GM19328 (cell line): Measurements from ENCODE around the gene NFAT5.

ENCODE experiments used
- ATAC-seq: cut with Tn5 transposase; IDR thresholded peaks from one replicate; pipeline ENCODE4 v1.9.1; 2021; ENCODE audit warnings: mild to moderate bottlenecking, moderate library complexity; ENCODE audit not compliant: unreplicated experiment

NFAT5 gene

DNA sequence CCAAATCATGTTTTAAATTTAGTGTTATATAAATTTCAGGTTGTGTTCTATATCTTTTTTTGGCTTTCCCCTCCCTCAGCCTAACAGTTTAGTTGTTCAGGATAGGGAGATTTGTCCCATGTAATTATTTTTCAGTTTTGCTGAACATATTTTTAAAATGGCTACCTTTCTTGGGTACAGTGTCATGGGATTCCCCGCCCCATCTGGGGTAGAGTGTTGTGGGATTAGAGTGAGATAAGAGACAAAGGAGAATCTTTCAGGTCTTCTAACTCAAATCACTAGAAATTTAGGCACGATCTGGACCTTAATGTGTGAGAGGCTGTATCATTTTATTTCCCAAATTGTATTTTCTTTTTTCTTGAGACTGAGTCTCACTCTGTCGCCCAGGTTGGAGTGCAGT, 24.8 kb downstream of the NFAT5 start:
- no peak for ATAC-seq

DNA sequence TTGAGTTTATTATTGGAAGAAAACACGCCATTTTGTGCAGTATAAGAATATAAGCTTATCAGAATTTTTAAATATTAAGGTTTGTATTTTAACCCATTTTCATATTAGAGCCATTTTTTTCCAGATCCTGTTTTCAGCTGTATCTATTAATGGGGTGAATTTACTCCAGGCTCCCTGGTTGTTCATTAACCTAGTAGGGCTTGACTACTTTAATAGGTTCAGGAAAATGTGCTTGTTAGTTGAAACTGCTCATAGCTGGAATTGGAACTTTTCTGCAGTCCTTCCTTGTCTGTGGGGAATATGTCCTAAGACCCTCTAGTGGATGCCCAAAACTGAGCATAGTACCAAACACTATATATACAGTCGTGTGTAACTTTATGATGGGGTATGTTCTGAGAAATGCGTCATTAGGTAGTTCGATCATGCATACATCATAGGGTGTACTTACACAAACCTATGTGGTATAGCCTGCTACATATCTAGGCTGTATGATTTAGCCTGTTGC, 28.0 kb downstream of the NFAT5 start:
- ATAC-seq, result no peak

DNA sequence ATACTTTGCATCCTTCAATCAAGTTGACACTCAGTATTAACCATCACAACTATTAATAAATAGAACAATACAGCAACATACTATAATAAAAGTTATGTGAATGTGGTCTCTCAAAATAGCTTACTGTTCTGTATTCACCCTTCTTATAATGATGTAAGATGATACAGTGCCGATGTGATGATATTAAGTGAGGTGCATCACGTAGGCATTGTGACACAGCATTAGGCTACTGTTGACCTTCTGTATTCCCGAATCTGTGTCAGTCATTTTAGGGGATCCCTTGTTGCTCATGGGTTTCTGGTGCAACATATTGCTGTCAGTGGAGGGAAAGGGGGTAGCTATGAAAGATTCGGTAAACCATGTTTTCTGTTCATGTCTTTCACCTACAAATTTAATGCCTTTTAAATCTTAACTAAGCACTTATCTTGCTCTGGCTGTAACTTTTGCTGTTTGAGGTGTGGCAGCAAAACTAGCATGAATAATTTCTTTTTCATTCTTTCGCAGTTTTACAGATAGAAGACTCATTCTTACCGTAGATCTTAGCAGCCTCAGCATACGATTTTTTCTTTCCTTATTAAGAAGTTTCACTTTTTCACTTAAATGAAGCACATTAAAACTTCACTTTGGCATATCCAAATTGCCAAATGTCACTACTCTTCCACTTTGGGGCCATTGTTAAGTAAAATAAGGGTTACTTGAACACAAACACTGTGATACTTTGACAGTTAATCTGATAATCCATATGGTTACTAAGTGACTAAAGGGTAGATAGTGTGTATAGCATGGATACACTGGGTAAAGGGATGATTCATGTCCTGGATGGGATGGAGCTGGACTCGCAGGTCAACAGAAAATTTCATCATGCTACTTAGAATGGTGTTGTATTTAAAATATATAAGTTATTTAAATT, 29.6 kb downstream of the NFAT5 start:
- ATAC-seq, result no peak

DNA sequence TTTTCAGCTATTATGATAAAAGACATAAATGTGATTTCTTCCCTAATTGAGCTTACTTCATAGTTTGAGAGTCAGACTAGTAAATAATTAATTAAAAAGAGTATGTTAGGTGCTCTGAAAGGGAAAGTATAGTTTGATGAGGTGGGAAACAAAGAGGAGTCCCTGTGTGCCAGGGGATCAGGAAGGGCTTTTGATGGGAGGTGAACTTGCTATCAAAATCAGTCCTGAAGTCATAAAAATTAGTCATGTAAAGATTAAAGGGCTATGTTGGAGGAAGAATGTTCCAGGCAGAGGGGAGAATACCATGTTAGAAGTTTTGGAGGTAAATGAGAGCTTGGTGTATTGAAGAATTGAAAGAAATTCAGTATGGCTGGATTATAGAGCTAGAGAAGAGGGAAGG, 31.0 kb downstream of the NFAT5 start:
- no peak for ATAC-seq

DNA sequence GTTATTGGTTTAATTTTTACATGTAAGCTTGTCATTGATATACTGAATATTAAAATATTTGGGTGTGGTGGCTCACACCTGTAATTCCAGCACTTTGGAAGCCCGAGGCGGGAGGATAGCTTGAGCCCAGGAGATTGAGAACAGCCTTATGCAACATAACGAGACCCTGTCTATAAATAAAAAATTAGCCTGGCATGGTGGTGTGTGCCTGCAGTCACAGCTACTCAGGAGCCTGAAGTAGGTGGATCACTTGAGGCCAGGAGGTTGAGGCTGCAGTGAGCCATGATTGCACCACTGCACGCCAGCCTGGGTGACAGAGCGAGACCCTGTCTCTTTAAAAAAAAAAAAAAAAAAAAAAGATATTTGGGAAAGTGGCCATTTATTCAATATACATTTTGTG, 32.3 kb downstream of the NFAT5 start:
- ATAC-seq, result no peak

DNA sequence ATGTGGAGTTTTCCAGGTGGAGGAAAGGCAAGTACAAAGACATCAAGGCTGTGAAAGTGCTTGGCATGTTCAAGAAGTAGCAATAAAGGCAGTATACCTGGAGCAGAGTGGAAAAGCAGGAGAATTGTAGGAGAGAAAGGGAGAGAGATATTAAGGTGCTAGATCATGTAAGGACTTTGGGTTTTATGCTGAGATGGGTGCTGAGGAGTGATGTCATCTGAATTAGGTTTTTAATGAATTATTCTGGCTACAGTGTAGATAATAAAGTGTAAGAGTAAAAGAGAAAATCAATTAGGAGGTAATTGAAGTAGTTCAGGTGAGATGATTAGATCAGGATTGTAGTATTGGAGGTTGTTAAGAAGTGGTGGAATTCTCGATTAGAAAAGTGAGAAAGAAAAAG, 34.0 kb downstream of the NFAT5 start:
- no peak for ATAC-seq

DNA sequence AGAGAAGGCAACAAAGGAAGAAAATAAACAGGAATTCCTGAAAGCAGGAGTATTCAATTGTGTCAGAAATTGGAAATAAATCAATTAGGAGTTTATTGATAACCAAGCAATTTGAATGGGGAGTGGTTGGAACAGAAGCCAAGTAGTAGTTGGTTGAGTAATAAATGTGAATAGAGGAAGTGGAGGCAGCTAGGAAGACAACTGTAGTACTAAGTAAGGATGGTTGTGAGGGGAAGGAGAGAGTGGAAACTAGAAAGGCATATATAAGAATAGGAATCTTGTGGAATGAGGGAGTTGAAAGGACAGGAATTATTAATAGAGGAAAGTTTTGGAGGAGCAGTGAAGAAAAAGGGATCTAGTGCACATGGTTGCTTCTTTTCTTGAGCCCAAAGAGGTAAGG, 34.4 kb downstream of the NFAT5 start:
- ATAC-seq, result no peak

DNA sequence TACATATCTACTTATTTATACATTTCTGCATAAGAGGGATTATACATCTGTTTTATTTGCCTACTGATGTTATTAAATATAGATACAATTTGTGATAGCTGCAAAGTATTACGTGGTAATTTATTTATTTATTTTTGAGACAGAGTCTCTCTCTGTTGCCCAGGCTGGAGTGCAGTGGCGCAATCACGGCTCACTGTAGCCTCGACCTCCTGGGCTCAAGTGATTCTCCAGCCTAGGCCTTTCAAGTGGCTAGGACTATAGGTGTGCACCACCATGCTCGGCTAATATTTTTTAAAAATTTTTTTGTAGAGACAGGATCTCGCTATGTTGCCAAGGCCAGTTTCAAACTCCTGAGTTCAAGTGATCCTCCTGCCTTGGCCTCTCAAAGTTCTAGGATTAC, 35.5 kb downstream of the NFAT5 start:
- ATAC-seq, result no peak

DNA sequence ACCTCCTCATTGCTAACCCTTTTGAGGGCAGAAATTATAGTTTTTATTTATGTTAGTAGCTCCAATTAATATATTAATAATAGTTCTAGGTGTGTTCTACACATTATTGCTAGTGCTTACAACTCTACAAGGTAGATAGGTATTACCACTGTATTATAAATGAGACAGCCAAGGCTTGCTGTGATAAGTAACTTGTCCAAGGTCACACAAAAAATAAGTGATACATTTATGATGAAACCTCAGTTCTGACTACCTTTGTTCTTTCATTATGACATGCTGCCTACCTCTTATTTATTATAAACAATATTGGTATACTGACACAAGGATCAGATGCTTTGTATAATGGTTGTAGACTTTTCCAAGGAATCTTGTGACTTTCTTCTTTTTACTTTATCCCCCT, 41.2 kb downstream of the NFAT5 start:
- ATAC-seq, result no peak

DNA sequence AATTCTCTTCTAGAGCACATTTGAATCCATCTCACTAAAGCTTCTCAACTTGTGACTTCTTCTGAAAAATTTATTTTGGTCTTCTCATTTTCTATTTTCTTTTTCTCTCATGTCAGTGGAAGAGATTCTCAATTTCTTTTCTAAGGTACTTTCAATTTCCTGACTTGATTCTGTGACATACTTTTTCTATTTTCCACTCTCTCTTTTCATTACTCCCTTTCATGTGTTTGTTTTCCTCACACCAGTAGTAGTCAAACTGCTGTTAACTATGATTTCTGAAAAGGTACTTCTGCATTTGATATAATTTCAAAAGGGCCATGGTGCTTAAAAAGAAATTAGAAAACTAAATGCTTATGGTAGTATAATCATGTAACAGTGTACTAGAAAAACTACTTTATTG, 41.9 kb downstream of the NFAT5 start:
- ATAC-seq, result no peak

DNA sequence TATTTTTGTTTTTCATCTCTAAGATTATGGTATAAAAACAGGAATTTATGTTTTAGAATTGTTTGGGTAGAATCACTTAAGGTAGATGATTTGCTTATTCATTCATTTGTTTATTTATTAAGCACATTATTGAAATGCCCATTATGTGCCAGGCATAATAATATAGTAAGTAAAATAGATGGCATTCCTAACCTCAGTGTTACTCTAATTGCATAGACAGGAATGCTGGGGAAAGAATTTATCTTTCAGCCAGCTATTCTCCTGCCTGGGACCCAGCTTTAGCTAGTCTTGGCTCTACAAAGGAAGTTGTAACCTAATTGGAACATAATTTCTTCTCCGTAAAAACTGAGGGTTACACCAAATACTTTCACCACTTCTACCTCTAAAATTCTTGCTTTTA, 44.6 kb downstream of the NFAT5 start:
- ATAC-seq, result no peak

DNA sequence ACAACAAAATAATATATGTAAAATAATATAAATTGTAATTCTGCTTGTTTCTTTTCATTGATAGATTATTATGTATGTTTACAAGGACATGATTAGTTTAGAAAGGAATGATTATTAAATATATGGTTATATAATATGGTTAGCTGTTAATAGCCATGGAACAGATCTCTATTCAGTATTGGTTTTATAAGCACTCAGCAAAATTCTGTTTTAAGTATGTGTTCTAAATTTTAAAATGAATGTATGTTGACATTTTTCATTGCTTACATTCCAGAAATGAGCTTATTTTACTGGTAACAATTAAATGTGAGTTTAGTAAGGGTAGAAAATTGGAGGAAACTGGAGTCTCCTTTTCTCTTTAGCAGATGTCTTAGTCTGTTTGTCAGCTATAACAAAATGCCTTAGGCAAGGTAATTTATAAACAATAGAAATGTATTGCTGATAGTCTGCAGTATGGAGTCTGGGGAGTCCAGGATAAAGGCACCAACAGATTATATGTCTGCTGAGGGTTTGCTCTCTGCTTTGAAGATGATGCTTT, 45.4 kb downstream of the NFAT5 start:
- no peak for ATAC-seq

DNA sequence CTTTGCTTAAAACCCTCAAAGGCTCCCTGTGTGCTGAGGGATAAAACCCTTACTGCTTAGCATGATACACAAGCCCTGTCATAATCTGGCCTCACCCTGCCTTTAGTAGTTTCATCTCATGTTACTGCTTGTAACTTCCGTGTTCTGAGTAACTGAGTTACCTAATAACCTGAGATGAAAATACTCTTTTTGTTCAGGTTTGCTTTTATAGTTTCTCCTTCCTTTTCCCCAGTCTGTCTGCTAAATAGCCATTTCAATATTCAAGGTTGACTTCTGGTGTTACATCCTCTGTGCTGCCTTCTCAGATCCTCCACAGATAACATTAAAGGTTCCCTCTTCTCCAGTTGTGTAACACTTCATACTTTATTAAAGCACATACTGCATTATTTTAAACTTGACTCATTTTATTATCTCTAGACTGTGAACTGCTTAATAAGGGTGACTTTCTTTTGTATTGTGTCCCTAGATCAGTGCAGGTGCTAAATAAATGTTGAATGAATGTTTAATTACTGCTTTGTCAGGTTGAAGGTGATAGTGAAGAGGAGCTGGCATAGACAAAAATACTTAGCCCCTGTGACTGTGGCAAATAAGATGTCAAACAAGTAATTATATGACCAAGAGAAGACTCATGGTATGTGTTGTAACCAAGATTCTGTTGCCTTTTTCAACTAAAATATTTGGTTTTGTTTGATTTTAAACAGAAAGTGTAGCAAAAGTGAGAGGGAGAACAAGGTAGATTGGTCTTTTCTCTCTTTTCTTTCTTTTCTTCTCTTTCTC, 47.8 kb downstream of the NFAT5 start:
- ATAC-seq, result no peak

DNA sequence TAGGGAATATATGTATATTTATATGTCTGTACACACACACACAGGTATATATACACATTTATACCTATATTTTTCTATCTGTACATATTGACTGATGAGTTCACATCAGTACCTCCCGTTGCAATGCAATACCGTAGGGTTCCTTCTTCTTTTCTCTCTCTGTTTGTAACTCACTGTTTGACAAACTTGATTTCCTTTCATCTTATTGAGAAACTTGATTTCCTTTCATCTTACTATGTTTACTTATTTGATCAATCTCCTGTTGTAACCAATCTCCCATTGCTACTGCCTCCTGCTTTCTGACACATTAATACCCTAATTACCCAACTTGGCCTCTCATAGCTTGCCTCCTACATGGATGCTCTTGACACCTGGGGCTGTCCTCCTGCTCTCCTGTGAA, 49.8 kb downstream of the NFAT5 start:
- ATAC-seq, result no peak

DNA sequence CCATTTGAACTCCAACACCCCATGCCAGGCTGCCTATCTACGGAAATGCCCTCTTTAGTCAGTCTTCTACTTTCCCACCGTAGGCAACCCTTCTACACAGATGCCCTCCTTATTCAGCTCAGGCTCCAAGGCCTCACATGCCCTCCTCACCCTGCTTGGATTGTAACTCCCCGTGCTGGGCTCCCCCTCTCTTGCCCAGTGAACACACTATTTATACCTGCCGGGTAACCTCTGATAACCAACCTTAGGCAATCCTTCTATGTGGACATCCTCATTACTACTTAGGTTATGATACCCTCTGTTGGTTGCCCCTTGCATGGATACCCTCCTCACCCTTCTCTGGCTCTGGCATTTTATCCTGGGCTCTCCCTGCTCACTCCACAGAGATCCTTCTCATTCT, 50.3 kb downstream of the NFAT5 start:
- ATAC-seq, result no peak

DNA sequence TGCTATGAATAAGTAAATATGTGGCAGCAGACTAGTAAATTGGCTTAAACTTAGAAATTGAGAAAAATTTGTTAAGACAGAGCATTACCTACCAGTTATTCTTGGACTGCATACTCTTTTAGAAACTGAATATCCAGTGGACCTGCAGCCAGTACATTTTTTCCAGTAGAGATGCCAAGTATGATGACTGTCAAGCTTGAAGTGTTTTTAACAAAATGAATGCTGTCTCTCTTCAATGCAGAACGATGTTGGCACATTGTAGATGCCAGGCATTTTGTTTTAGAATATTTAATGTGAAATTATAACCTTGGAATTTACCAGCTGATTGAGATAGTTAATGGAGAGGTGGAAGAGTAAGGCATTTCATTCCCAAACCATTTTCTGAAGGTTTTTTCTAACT, 52.5 kb downstream of the NFAT5 start:
- ATAC-seq, result no peak

DNA sequence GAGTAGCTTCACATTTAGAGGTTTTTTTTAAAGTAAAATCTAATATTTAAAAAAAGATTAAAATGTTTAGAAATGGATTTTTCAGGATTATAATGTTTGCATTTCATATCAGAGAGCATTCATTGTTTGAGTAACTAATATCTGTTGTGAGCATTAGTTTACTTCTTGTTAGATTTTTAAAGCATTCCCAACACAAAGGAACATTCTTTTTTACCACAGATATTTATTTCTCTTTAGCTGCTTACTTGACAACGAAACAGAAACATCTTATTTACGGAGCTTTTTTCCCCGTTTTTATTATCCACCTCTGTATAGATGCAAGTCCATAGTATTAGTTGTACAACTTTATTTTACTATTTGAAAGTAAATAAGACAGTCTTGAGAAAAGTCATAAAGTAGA, 53.0 kb downstream of the NFAT5 start:
- ATAC-seq, result no peak

DNA sequence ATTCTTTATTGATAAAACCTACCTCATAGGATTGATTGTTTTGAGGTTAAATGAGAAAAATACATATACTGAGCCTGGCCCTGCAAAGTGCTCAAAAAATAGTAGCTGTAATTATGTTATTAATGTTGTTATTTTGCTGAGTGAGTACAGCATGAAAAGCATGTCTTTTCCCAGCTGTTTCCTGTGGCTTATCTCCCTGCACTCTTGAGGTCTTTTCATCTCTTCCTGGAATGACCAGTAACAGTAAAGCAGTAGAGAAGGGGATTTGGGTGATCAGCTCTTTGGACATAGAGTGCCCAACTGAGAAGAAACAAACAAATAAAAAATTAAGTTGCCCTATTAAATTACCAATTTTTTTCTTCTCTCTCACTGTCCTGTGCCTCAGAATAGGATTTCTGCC, 53.7 kb downstream of the NFAT5 start:
- ATAC-seq, result no peak

DNA sequence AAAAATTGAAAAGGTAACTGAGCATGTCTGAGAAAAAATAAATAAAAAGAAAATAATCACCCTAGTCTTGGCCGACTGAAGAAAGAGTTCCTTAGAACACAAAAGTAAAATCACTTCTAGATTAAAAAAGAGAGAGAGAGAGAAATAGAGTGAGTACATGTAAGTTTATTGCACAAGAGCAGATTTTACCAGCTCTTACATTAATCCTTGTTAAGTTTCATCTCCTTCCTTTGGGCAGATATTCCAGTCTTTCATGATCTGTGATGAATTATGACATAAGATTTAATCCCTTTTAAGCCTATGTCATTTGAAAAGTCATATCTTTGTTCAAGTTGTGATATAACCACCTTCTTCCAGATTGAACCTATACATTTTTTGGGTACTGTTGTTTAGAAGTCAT, 54.8 kb downstream of the NFAT5 start:
- ATAC-seq, result no peak

DNA sequence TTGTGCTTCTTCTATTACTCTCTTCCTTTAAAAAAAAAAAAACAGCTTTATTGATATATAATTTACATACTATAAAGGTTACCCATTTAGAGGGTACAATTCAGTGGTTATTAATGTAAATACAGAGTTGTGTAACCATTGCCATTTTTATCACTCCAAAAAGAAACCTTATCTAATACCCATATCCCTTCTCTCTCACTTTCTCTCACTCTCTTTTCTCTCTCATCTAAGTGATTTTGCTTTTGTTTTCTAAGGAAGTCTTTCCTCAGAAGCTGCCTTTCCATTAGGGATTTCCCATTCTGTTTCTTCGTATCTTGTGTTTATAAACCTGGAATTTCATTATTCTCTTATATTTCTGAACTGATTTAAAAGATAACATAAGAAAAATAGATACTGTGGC, 55.5 kb downstream of the NFAT5 start:
- no peak for ATAC-seq

DNA sequence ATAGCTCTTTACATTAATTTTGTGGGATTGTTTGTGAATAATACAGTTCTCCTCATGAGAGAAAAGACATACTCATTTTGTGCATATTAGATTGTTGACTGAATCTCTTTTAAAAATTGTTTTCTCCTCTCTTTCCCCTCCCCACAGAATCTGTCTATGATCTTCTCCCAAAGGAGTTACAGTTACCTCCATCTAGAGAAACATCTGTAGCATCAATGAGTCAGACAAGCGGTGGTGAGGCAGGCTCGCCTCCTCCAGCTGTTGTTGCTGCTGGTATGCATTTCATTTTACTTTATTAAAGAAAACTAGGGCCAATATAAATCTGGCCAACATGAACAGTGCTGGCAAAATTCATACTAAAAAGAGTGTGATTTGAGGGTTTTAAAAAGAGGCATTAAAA, 60.5 kb downstream of the NFAT5 start:
- ATAC-seq, result no peak

DNA sequence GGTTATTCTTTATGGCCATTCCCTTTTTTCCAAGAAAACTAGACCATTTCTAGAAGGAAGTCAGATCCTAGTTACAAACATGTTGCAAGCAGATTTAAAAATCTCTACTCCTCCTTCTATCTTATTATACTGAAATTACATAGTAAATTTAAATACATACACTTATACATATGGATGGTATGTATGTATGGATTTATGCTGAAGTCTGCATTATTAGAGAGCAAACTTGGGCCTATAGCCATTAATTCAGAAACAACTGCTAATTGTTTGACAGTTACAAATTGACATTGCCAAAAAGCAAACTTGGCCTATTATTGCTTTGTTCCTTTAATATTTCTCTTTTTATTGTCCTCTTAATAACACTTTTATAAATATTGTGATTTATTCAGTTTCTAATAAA, 67.1 kb downstream of the NFAT5 start:
- ATAC-seq, result no peak
